ENCODE data around the gene SPI1. TPM values are rescaled to one million over a fixed set of nuclear protein-coding genes. Genes with fewer than 3 reads are reported as not detected.

SPI1 gene
- total RNA-seq, 1 donor from 2014 or later = 0.78 TPM

DNA sequence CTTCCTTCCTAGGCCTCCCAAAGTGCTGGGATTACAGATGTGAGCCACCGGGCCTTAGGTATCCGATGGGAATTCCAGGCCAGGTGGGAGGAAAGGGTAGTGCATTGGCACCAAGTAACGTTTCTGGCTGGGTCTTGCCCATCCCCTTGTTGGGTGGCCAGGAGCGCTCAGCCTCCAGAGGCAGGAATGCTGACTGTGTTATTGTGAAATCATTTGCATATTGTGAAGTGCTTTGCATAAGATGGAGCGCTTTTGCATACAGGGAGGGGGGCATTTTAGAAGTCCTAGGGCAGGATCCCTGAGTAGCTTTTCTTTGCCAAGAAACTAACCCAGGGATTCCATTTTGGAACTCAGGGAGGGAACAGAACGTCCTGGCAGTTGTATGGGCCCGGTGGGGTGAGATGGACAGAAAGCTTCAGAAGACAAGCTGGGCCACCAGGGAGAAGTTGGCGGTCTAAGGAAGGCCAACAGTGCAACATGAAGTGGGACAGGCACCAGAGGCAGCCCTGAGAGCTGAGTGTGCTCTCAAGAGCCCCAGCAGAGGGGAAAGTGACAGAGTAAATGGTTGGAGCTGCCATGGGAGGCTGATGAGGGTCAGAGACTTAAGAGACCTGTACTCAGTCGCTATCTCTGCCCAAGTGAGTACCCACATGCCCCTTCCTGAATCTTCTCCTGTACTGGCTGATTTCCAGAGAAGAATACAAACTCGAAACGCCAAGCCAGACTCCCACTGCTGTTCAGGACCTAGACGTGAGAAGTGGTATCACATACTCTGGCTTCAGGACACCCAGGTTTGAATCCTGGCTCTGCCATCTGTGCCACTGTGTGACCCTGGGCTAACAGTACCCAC, 28.8 kb upstream of the SPI1 start:
- no peak for DNase-seq

GRCh38 chr11:47403571-47403970, 25.2 kb upstream of the SPI1 start:
- DNase-seq = no peak

- DNase-seq = no peak
Measured at GRCh38 chr11:47403135-47403534, 24.8 kb upstream of the SPI1 start.

DNA sequence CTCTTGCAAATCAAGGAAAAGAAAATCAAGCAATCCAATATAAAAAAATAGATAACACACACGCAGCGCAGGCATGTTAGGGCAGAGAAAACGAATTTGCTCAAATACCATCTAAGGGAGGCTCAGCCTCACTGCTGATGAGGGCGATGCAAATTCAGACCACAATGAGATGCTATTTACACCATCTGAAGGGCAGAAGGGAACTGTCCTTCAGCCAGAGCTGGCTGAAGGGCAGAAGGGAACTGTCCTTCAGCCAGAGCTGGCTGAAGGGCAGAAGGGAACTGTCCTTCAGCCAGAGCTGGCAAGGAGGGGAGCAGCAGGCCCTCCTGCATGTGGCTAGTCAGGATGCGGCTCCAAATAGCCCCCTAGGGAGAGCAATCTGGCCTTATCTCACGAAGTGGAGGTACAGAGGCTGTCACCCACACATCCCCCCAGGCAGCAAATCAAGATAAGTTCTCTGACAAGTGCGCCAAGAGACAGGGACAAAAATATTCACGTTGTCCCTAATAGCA, 22.5 kb upstream of the SPI1 start:
- no peak for DNase-seq

GRCh38 chr11:47399860-47400767, 21.8 kb upstream of the SPI1 start:
- no peak for DNase-seq

- DNase-seq = no peak
Measured at GRCh38 chr11:47398551-47398950, 20.2 kb upstream of the SPI1 start.

DNA sequence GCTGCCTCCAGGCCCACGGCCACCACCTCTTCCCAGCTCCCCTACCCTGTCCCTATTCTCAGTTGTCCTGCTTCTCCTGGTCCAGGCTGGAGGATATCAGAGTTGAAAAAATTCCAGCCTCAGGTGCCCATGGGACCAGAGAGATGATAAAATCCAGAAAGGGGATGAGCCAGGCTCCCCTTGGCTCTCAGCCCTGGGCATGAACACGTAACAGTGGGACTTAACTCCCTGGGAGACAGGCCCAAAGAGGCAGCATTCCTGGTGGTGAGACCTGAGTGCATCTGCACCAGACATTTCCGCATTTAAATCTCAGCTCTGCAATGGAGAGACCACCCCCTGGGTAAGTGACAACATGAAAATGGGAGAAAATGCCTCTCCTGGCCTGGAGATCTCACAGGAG, 19.7 kb upstream of the SPI1 start:
- no peak for DNase-seq

DNA sequence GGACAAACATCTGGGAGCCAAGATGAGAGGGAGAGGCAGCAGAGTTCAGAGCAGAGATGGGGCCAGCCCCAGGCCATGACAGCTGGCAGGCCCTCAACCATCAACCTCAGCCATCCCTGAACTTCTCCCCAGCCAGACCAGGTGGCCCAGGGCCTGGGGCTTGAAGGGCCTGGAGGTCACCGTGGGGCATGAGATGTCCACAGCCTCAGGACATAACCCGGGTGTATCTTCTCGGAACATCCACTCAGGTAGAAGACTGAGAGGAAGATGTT, 17.6 kb upstream of the SPI1 start:
- DNase-seq = no peak

GRCh38 chr11:47395223-47396048, 17.1 kb upstream of the SPI1 start:
- no peak for DNase-seq

DNA sequence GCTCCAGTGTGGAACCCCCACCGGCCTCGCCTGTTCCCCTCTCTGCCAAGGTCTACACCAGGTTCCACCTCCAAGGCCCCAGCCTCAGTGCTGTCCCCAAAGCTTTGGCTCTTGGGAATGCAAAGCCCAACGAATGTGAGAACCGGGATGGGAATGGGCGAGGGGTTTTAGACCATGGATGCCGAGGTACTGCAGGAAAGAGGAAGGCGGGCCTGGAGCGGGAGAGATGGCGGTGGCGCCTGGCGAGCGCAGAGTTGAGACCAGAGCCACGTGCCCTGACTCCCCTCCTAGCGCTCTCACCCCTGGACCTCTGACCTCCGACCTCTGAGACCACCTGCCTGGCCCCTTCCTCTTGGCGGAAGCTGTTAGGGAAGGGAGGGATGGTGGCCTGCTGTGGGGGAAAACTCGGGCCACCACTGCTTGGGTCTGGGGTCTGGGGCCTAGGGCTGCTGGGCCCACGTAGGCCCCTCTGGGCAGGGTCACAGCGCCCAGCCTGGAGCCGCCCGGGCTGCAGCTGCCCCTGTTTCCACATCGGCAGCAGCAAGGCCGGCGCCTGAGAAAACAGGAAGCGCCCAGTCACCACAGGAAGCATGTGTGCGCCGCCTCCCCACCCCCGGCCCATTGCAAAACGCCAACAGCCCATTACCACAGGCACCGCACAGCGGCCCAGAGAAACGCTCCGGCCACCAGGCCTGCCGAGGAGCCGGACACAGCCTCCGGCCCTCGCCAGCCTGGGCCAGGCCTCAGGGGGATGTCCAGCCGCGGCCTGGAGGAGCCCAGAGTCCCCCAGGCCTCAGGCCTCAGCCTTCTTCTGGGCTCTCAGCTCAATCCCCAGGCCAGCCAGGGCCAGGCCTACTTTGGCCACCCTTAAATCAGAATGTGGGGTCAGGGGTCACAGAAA, 16.2 kb upstream of the SPI1 start:
- no peak for DNase-seq

- DNase-seq = no peak
Measured at GRCh38 chr11:47394050-47394321, 15.6 kb upstream of the SPI1 start.

DNA sequence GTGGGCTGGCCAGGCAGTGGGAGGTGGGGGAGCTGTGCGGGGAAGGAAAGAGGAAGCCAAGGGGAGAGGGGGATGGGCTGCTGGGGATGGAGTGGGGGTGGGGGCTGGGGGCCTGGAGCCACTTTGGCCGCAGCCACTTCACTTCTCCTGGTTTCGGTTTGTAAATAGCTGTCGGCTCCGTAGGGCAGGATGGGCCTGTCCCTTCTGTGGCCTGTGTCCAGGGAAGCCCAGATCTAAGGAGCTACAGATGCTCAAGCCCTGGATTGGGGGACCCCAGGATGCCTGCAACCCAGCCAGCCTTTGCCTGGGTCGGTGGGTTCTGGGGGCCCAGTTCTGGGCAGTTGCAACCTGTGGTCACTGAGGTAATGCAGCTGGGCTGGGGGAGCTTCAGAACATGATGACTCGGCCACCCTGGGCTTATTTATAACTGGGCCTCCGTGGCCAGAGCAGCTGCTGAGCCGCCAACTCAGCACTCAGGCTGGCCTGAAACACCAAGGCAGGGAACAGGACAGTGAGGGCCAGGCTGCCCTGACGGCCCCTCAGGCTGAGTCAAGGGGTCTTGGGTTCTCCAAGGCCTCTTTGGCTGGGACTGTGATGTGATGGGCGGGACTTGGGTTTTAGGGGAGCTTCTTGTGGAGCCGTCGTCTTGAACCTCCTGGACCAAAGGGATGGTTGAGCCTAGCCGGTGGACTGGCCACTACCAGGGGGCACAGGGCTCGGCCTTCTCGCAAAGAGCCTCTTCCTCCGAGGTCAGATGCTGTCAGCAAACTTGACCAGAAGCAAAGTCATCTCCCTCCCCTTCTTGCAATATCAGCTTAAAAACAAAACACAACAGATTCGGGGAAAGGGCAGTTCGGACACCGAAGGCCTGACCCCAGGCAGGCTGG, 15.1 kb upstream of the SPI1 start:
- no peak for DNase-seq

DNA sequence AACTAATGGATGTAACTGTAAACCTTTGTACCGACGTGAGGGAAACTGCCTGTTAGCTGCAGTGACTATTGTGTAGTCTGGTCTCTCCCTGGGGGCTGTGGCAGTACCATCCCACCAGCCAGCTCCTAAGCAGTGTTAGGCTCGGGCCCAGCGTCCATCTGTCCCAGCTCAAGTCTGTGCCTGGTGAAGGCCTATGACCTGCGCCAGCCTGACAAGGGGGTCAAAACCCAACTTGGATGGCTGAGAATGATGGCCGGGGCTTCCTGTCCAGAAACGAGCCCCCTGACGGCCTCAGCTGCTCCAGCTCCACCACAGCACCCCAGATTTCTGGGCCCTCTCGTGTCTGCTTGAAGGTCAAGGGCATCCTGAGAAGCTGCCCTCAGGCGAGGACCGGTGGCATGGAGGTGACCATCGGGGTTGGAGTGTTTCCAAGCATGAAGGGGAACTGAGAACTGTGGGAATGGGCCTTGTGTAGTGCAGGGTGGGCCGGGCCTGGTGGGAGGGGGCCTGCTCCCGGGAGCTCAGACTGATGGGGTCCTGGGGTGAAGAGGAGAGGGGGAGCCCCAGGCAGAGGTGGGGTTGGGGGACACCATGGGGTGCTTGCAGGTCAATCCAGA, 14.3 kb upstream of the SPI1 start:
- DNase-seq = no peak

GRCh38 chr11:47391711-47392432, 13.5 kb upstream of the SPI1 start:
- no peak for DNase-seq

GRCh38 chr11:47391077-47391583, 12.8 kb upstream of the SPI1 start:
- no peak for DNase-seq

GRCh38 chr11:47390422-47390760, 12.0 kb upstream of the SPI1 start:
- DNase-seq = no peak

GRCh38 chr11:47389577-47390421, 11.5 kb upstream of the SPI1 start:
- DNase-seq = no peak
